NOMO-1 treated with dmso at 0.1 percent for 144 hours (cell line): ENCODE measurements around the gene SHISA5.

Experiments
- DNase-seq: peaks from one replicate; lab custom pipeline; 2025; ENCODE audit not compliant: unreplicated experiment; lab: John Stamatoyannopoulos, UW

SHISA5 gene

GRCh38 chr3:48418651-48419050, 85.3 kb downstream of the SHISA5 start:
- no peak for DNase-seq

- DNase-seq = no peak
Measured at GRCh38 chr3:48418140-48418539, 85.8 kb downstream of the SHISA5 start.
